ENCODE results near the gene IL22RA2. TPM values are rescaled to one million over a fixed set of nuclear protein-coding genes. Genes with fewer than 3 reads are reported as not detected.

Gene IL22RA2
- total and polyA plus RNA-seq, 2 experiments from 2014 or later = not detected

DNA sequence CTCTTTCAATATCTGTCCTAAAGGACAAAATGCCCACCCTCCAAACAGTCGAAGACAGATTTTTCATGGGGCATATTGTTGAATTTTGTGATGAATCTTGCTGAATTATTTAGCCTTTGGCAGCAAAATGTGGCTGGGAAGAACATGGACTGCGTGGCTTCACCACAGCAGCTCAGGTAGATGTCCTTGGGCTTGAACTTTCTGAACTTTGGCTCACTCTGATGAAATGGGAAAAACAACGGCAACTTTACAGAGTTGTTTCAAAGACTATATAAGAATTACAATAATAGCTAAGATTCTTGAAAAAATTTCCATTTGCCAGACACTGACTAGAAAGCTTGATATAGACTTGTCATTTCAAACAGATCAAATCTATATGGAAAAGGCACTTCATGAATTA lies 75.9 kb downstream of the IL22RA2 start:
- Histone ChIP-seq H3K79me2 (ENCODE audit: insufficient read depth) (no peaks in the 10 kb centered on the region), H2AFZ (no peak overlapping the region), H3K36me3 (ENCODE audit: low read depth) (no peaks in the 10 kb centered on the region), H3K9me3 (ENCODE audit: low read depth) (no peaks in the 10 kb centered on the region), H3K27ac (no peak overlapping the region), H3K9me2 (ENCODE audit: insufficient read depth) (no peaks in the 10 kb centered on the region), H3K4me1 (ENCODE audit: insufficient read depth) (no peaks in the 10 kb centered on the region), H4K20me1 (ENCODE audit: insufficient read depth) (no peaks in the 10 kb centered on the region), H3K27me3 (replicated peaks; ENCODE audit: insufficient read depth) (no peaks in the 10 kb centered on the region), H3K4me2 (ENCODE audit: unreplicated experiment) (no peak overlapping the region), H3F3A (ENCODE audit: insufficient read depth) (no peaks in the 10 kb centered on the region), H3K9ac (no peak overlapping the region), H3K4me3 (no peak overlapping the region)
- WGBS, 2 experiments (ENCODE audit: low coverage in 1 of 2, low lambda C conversion rate in 2 of 2, missing lambda C conversion rate in 2 of 2) = 73 to 74% methylated on average over 3 of the region's 3 CpGs
- in situ Hi-C loops (cut with MboI) = loop anchor here (10.0 kb wide), 1 partner anchor 217 kb away; no protein-coding TSS in a partner anchor
- DNase-seq = no peak
- no peak for TF ChIP-seq EZH2phosphoT487 (IDR thresholded peaks at IDR 0.05; ENCODE audit: insufficient read depth, low read depth)
- no peak for TF ChIP-seq EZH2 (IDR thresholded peaks at IDR 0.05; ENCODE audit: insufficient read depth, poor library complexity, severe bottlenecking)

DNA sequence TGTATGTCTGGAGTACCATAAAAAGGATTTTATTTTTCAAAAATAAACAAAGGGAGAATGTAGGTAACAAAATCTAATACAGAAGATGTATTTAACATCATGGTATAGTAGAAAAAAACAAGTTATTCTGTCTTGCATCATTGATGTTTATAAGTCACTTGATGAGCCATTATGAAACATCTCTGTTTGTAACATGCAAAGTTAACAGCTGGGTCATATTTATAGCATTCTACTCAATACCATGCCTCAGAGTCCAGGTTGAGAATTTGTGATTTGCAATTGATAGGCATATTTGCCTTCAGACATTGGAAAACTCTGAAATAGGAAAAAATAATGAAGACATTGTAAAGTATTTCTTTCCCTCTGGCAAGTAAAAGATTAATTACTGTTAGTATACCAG lies 76.4 kb downstream of the IL22RA2 start:
- Histone ChIP-seq H4K20me1 (ENCODE audit: insufficient read depth) (no peaks in the 10 kb centered on the region), H3K27me3 (replicated peaks; ENCODE audit: insufficient read depth) (no peaks in the 10 kb centered on the region), H3K9ac (no peak overlapping the region), H3K9me3 (ENCODE audit: low read depth) (no peaks in the 10 kb centered on the region), H3K36me3 (ENCODE audit: low read depth) (no peaks in the 10 kb centered on the region), H3K79me2 (ENCODE audit: insufficient read depth) (no peaks in the 10 kb centered on the region), H2AFZ (no peak overlapping the region), H3F3A (ENCODE audit: insufficient read depth) (no peaks in the 10 kb centered on the region), H3K4me1 (ENCODE audit: insufficient read depth) (no peaks in the 10 kb centered on the region), H3K4me3 (no peak overlapping the region), H3K9me2 (ENCODE audit: insufficient read depth) (no peaks in the 10 kb centered on the region), H3K27ac (no peak overlapping the region), H3K4me2 (ENCODE audit: unreplicated experiment) (no peak overlapping the region)
- TF ChIP-seq EZH2 (IDR thresholded peaks at IDR 0.05; ENCODE audit: insufficient read depth, poor library complexity, severe bottlenecking) (no peak), EZH2phosphoT487 (IDR thresholded peaks at IDR 0.05; ENCODE audit: insufficient read depth, low read depth) (no peak)
- peak; percentile 35 for DNase-seq
- in situ Hi-C loops (cut with MboI) = loop anchor here (10.0 kb wide), 1 partner anchor 218 kb away; no protein-coding TSS in a partner anchor

DNA sequence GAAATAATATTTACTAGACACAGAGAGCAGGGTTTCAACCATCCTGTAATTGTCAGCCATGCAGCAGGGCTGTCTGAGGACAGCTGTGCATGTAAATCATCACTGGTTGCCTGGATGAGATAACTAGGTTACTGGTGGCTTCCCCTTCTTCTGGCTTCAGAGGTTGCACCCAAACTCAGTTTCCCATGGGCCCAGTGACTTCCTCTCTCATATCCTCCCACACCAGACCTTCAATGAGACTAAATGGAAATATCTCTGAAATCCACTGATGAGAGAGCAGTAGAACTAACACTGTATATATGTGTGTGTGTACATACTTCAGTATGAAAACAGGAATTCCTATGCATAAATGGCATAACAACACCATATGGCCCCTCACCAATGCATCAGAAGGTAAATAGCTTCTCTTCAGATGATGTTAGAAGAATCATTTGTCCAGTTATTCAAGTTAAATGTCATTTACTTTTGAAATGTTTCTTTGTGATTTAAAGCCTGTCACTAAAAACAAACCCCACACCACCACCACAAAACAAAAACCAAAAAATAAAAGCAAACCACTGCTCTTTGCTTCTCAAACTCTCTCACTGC lies 77.7 kb downstream of the IL22RA2 start:
- H3K36me3 ChIP-seq (ENCODE audit: low read depth) = no peaks in the 10 kb centered on the region
- H3K9ac ChIP-seq = no peak overlapping the region
- no peak overlapping the region for H3K27ac ChIP-seq
- no peaks in the 10 kb centered on the region for H3F3A ChIP-seq (ENCODE audit: insufficient read depth)
- H3K4me2 ChIP-seq (ENCODE audit: unreplicated experiment) = no peak overlapping the region
- DNase-seq = no peak
- no peaks in the 10 kb centered on the region for H3K27me3 ChIP-seq (replicated peaks; ENCODE audit: insufficient read depth)
- H3K4me3 ChIP-seq = no peak overlapping the region
- no peaks in the 10 kb centered on the region for H4K20me1 ChIP-seq (ENCODE audit: insufficient read depth)
- TF ChIP-seq EZH2 (IDR thresholded peaks at IDR 0.05; ENCODE audit: insufficient read depth, poor library complexity, severe bottlenecking) (no peak), EZH2phosphoT487 (IDR thresholded peaks at IDR 0.05; ENCODE audit: insufficient read depth, low read depth) (no peak)
- in situ Hi-C loops (cut with MboI) = loop anchor here (10.0 kb wide), 1 partner anchor 219 kb away; no protein-coding TSS in a partner anchor
- H3K9me2 ChIP-seq (ENCODE audit: insufficient read depth) = no peaks in the 10 kb centered on the region
- no peaks in the 10 kb centered on the region for H3K4me1 ChIP-seq (ENCODE audit: insufficient read depth)
- no peaks in the 10 kb centered on the region for H3K9me3 ChIP-seq (ENCODE audit: low read depth)
- H2AFZ ChIP-seq = no peak overlapping the region
- no peaks in the 10 kb centered on the region for H3K79me2 ChIP-seq (ENCODE audit: insufficient read depth)

DNA sequence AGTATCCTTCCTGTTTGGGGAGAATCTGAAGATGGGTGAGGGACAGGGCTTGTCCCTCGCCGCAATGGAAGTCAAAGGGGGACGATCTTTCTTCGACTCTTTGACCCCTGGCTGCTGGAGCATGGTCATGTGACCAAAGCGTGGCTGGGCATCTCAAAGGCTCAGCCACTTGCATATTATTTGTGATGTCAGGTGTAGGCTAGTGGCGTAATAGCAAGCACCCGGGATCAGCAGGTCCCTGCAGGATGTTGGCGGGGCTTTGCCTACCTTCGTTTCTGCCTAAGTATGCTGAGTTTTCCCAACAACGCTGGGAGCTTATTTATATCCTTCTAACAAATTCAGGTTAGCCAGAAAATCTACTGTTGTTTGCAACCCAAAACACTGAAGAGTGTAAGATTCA lies 78.4 kb downstream of the IL22RA2 start:
- Histone ChIP-seq H3K79me2 (ENCODE audit: insufficient read depth) (no peaks in the 10 kb centered on the region), H3K9me2 (ENCODE audit: insufficient read depth) (no peaks in the 10 kb centered on the region), H3K9ac (no peak overlapping the region), H3K4me1 (ENCODE audit: insufficient read depth) (no peaks in the 10 kb centered on the region), H2AFZ (no peak overlapping the region), H3K27ac (no peak overlapping the region), H3K4me2 (ENCODE audit: unreplicated experiment) (no peak overlapping the region), H3K9me3 (ENCODE audit: low read depth) (no peaks in the 10 kb centered on the region), H3K36me3 (ENCODE audit: low read depth) (no peaks in the 10 kb centered on the region), H3F3A (ENCODE audit: insufficient read depth) (no peaks in the 10 kb centered on the region), H3K4me3 (no peak overlapping the region), H4K20me1 (ENCODE audit: insufficient read depth) (no peaks in the 10 kb centered on the region), H3K27me3 (replicated peaks; ENCODE audit: insufficient read depth) (no peaks in the 10 kb centered on the region)
- TF ChIP-seq EZH2 (IDR thresholded peaks at IDR 0.05; ENCODE audit: insufficient read depth, poor library complexity, severe bottlenecking) (no peak), EZH2phosphoT487 (IDR thresholded peaks at IDR 0.05; ENCODE audit: insufficient read depth, low read depth) (no peak)
- in situ Hi-C loops (cut with MboI) = loop anchor here (10.0 kb wide), 1 partner anchor 220 kb away; no protein-coding TSS in a partner anchor
- DNase-seq = no peak
- WGBS, 2 experiments (ENCODE audit: low coverage in 1 of 2, low lambda C conversion rate in 2 of 2, missing lambda C conversion rate in 2 of 2) = 86% methylated on average over 10 of the region's 10 CpGs
